ENCODE results near the gene OXSR1. TPM values are rescaled to one million over a fixed set of nuclear protein-coding genes. Genes with fewer than 3 reads are reported as not detected.

OXSR1 gene
- 24.0 TPM for total RNA-seq
- long read RNA-seq, full-length matches to known transcripts = 24 of 34 reads
- long read RNA-seq, partial matches to known transcripts = 5 of 34 reads
- long read RNA-seq, other reads (novel, unspliced or antisense) = 5 of 34 reads

GRCh38 chr3:38164952-38165721 lies at the start of gene OXSR1:
OXSR1 (plus strand) TSS chr3:38165537; CDS start chr3:38165877, 340 bp downstream.
- DNase-seq (peak; percentile 100), ATAC-seq (ENCODE audit: poor library complexity) (peak; percentile 95)
- intact Hi-C loops (cut with DNase I) = loop anchor here (2.0 kb wide), 1 partner anchor 28 kb away; the partner anchor contains the start of gene ACAA1

DNA sequence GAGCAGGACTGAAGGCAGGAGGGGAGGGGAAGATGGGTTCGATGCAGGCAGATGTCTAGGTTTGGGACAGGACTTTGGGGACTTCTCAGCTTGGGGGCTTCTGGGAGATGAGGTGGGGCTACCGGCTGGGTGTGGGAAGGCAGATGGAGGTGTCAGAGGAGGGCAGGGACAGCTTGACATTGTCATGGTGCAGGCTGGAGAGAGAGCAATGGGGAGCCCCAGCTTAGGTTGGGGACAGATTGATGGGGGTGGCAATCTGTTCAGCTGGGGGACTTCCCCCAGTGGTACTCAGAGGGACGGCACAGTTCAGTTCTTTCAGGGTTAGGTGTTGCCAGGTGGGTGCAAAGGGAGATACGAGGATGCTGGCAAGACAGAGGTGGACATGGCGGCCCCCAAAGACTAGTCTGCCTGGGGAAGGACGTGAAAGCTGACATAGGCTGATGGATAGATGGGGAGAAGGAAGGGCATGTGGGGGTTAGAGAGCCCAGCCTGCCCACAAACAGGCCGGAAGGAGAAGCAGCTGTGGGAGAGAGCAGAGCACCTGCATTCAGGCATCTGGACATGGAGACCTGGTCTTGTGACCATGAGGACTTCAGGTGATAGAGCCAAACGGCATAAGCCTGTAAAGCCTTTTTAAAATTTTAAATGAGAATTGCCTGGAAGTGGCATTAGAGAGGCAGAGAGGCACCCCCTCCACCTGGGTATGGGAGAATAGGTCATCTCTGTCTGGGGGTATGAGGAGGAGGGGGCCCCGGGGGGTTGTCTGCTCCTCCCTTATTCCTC lies 49.5 kb upstream of the OXSR1 start:
- DNase-seq (no peak), ATAC-seq (ENCODE audit: poor library complexity) (no peak)
- intact Hi-C loops (cut with DNase I) = no loop called here

GRCh38 chr3:38116471-38117162 lies 48.7 kb upstream of the OXSR1 start:
- ATAC-seq (ENCODE audit: poor library complexity) (no peak), DNase-seq (peak; percentile 36)
- intact Hi-C loops (cut with DNase I) = no loop called here

DNA sequence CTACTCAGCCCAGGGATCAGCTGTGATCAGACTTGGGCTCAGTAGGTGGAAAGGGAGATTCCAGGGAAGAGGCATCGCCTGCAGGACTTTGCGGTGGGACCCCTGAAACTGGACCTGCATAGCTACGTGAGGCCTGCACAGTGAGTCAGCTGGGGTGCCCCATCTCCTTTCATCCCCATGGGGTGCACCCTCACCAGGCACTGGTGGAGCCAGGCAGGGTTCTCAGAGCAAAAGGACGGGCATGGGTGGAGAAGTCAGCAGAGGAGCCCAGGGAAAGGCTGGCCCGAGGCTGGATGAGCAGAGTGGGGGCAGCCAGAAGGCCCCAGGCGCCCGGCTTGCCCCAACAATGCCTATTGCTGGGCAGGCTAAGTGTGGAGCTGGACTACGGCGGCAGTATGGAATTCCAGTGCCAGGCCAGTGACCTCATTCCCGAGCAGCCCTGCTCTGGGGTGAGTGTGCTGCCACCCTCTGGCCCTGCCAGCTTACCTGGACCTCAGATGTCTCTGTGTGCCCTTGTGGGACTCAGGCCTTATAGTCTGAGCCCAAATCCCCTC lies 48.1 kb upstream of the OXSR1 start:
- intact Hi-C loops (cut with DNase I) = no loop called here
- DNase-seq (peak; percentile 58), ATAC-seq (ENCODE audit: poor library complexity) (peak; percentile 84)

DNA sequence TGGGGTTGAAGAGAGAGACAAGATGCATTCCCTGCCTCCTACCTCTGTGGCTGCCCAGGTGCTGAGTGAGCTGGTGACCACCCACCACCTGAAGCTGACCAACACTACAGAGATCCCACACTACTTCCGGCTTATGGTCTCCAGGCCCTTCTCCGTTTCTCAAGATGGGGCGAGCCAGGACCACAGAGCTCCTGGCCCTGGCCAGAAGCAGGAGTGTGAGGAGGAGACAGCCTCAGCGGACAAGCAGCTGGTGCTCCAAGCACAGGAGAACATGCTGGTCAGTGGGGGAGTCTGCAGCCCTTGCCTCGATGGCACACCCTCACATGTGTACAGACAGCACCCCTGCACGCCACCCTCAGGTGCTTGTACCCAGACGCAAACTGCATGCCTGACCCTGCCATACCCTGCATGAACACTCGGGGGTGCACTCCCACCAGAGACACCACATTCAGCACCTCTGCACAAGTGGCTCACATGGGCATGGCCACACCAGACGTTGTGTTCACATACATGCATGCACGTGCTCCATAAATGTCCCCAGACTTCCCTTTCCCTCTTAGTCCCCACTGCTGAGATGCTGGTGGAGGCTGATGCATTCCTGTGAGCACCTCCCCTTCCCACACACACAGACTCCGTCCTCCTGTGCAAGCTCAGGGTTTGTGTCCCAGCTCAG lies 47.5 kb upstream of the OXSR1 start:
- intact Hi-C loops (cut with DNase I) = no loop called here
- peak; percentile 78 for DNase-seq
- ATAC-seq (ENCODE audit: poor library complexity) = peak; percentile 80

- ATAC-seq (ENCODE audit: poor library complexity) (no peak), DNase-seq (peak; percentile 17)
- intact Hi-C loops (cut with DNase I) = no loop called here
Observed at GRCh38 chr3:38118421-38119247, 46.7 kb upstream of the OXSR1 start.

DNA sequence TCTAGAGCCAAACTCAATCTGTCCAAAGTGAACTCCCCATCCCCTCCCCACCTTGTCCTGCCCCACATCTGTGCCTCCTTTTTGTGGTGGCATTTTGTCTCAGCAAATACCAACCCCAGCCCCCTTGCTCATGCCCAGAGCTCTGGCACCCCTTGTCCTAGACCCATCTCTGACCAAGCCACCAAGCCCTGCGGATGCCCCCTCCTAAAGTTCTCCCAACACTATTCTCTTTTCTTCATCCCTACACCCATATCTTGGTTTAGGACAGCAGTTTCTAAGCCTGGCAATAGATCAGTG lies 46.1 kb upstream of the OXSR1 start:
- DNase-seq (peak; percentile 8), ATAC-seq (ENCODE audit: poor library complexity) (no peak)
- intact Hi-C loops (cut with DNase I) = no loop called here

GRCh38 chr3:38119821-38120692 lies 45.3 kb upstream of the OXSR1 start:
- DNase-seq = peak; percentile 26
- intact Hi-C loops (cut with DNase I) = loop anchor here (10.0 kb wide), 1 partner anchor 355 kb away; no protein-coding TSS in a partner anchor
- no peak for ATAC-seq (ENCODE audit: poor library complexity)

DNA sequence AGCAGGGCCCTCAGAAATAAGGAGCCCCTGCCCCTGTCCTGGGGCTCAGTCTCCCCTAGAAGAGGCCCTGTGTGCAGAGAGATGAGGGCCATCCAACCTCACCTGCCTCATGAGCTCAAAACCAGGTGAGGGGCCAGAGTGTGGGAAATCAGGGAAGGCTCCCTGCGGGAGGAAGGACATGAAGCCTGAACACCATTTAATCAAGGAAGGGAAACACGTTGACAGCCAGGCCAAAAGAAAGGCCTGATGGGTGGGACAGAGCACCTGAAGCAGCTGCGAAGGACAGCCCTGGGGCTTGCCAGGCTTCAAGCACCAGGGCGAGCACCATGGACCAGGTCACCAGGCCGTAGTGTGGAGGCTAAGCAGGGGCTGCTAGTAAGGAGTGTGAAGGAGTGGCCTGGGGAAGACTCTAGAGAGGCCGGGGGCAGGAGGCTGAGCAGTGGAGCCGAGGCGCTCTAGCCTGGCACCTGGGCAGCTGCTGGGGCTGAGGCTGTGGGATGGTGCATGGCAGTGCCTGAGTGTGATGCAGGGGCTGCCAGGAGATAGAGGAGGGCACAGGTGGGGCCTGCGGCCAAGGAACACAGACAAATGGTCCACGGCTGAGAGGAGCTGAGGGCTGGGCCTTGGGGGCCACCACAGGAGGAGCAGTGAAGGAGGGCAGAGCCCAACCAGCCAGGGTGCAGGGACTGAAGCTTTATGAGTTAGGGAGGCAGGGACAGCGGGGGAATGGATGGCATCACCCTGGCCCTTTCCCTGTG lies 44.5 kb upstream of the OXSR1 start:
- DNase-seq (peak; percentile 31), ATAC-seq (ENCODE audit: poor library complexity) (no peak)
- intact Hi-C loops (cut with DNase I) = loop anchor here (10.0 kb wide), 1 partner anchor 354 kb away; no protein-coding TSS in a partner anchor

DNA sequence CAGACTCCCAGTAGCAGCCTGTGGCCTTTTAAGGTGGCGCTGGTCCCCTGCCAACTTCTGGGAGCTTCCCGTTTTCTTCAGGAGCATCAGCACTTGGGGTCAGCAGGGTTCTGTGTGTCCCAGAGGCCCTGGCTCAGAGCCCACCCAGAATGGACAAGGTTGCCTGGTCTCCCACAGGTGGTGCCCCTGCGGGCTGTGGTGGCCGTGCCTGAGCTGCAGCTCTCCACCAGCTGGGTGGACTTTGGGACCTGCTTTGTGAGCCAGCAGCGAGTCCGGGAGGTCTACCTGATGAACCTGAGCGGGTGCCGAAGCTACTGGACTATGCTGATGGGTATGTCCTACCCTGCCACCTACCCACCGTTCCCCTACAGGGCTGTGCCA lies 43.9 kb upstream of the OXSR1 start:
- intact Hi-C loops (cut with DNase I) = loop anchor here (10.0 kb wide), 1 partner anchor 353 kb away; no protein-coding TSS in a partner anchor
- DNase-seq (peak; percentile 49), ATAC-seq (ENCODE audit: poor library complexity) (no peak)

DNA sequence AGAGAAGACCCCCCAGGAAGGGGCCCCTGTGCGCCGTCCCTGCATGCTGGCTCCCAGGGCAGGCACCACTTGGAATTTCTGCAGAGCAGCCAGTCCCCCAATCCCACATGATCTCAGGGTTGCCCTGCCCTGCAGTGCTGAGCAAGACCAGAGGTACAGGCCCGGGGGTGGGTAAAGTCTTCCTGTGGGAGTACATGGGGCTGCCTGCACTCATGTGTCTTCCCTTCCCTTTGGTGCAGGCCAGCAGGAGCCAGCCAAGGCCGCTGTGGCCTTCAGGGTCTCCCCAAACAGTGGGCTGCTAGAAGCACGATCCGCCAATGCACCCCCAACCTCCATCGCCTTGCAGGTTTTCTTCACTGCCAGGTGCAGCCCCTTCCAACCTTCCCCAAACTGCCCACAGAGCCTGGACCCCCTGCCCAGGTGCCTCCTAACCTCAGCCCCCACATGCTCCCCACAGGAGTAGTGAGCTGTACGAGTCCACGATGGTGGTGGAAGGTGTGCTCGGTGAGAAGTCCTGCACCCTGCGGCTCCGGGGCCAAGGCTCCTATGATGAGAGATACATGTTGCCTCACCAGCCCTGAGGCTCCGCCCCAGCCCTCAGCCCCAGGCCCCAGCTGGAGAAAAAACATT lies 43.4 kb upstream of the OXSR1 start:
- DNase-seq = peak; percentile 30

DNA sequence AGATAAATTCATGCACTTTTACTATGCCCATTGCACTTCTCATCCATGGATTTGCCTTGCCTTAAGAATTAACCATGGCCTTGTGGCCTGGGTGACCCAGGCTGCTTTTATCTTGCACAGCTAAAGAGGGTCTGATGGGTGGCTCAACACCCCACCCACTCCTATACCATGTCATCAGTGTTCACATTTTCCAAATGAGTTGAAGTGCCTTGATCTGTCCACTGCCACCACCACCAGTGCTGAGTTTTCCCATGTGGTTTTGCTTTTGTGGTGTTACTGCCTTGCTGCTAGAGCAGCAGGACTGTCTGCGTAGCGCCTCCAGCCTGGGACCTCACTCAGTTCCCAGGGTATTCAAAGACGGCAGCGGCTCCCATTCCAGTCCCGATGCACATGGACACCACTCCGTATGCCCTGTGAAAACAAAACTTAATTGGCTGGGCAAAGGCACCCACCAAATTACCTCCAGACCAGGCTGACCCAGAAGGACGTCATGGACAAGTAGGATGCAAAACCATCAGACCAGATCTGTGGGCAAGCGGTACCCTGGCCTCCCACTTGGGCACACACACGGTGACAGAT lies 42.5 kb upstream of the OXSR1 start:
- intact Hi-C loops (cut with DNase I) = loop anchor here (10.0 kb wide), 1 partner anchor 352 kb away; no protein-coding TSS in a partner anchor
- DNase-seq (peak; percentile 24), ATAC-seq (ENCODE audit: poor library complexity) (no peak)

More for the DNA sequence above, 43.4 kb upstream of the OXSR1 start:
- ATAC-seq (ENCODE audit: poor library complexity) = no peak
- intact Hi-C loops (cut with DNase I) = loop anchor here (10.0 kb wide), 1 partner anchor 353 kb away; no protein-coding TSS in a partner anchor

DNA sequence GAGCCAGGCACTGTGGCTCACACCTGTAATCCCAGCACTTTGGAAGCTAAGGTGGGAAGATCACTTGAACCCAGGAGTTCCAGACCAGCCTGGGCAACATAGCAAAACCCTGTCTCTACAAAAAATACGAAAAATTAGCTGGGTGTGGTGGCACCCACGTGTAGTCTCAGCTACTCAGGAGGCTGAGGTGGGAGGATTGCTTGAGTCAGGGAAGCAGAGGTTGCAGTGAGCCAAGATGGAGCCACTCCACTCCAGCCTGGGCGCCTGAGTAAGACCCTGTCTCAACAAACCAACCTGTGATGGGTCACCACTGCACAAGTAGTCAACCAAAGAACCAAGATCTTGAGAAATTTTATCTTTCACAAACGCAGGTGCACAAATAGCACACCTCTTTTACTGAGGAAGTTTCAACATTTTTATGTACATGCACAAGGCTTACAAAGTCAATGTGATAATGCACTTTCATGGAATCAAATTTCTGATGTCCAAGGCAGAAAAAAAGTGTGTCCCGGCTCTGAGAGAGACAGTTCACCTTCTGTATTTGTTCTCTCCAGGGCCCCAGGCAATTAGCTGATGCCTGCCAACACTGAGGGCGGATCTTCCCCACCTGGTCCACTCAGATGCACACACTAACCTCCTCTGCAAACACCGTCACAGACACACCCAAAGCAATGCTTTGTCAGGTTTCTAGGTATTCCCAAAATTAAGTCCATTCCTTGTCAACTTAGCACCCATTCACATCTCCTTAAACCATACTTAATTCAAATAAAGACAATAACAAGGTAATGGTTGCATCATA lies 40.8 kb upstream of the OXSR1 start:
- ATAC-seq (ENCODE audit: poor library complexity) (no peak), DNase-seq (no peak)
- intact Hi-C loops (cut with DNase I) = loop anchor here (10.0 kb wide), 1 partner anchor 350 kb away; no protein-coding TSS in a partner anchor
